GM23248 (cell line): ENCODE data around the gene GAB3. TPM values are rescaled to one million over a fixed set of nuclear protein-coding genes. Genes with fewer than 3 reads are reported as not detected.

Experiments
- DNase-seq: peaks from one replicate; pipeline ENCODE4 v3.0.0-alpha.2; 2015
- H2AFZ ChIP-seq: fragments of 200-600 bp; sonication (generic); 2 replicates; pipeline ENCODE4 v1.6.1; 2016; ENCODE audit warnings: antibody characterized with exemption
- H3F3A ChIP-seq: fragments of 200-600 bp; sonication (generic); 2 replicates; pipeline ENCODE4 v1.6.1; 2016; ENCODE audit warnings: mild to moderate bottlenecking, antibody characterized with exemption, mixed run types; ENCODE audit not compliant: insufficient read depth
- H3K27ac ChIP-seq: fragments of 200-600 bp; sonication (generic); 2 replicates; pipeline ENCODE4 v1.5.1; 2016; ENCODE audit warnings: mild to moderate bottlenecking
- H3K27me3 ChIP-seq: fragments of 200-600 bp; sonication (generic); replicated peaks from 2 replicates; pipeline ENCODE4 v1.6.1; 2016; ENCODE audit warnings: mild to moderate bottlenecking; ENCODE audit not compliant: insufficient read depth
- H3K36me3 ChIP-seq: fragments of 200-600 bp; sonication (generic); 2 replicates; pipeline ENCODE4 v1.6.1; 2016; ENCODE audit warnings: low read depth, mild to moderate bottlenecking
- H3K4me1 ChIP-seq: fragments of 200-600 bp; sonication (generic); 2 replicates; pipeline ENCODE4 v1.6.1; 2016; ENCODE audit warnings: mild to moderate bottlenecking; ENCODE audit not compliant: insufficient read depth
- H3K4me2 ChIP-seq: fragments of 200-600 bp; sonication (generic); one replicate; pipeline ENCODE4 v1.6.1; 2016; ENCODE audit warnings: mild to moderate bottlenecking; ENCODE audit not compliant: unreplicated experiment
- H3K4me3 ChIP-seq: fragments of 200-600 bp; sonication (generic); 2 replicates; pipeline ENCODE4 v1.5.1; 2016; ENCODE audit warnings: mild to moderate bottlenecking
- H3K79me2 ChIP-seq: fragments of 200-600 bp; sonication (generic); 2 replicates; pipeline ENCODE4 v1.6.1; 2016; ENCODE audit warnings: mild to moderate bottlenecking; ENCODE audit not compliant: insufficient read depth
- H3K9ac ChIP-seq: fragments of 200-600 bp; sonication (generic); 2 replicates; pipeline ENCODE4 v1.6.1; 2016; ENCODE audit warnings: mild to moderate bottlenecking
- H3K9me2 ChIP-seq: fragments of 200-600 bp; sonication (generic); 2 replicates; pipeline ENCODE4 v1.6.1; 2016; ENCODE audit warnings: mixed run types, mild to moderate bottlenecking, moderate library complexity; ENCODE audit not compliant: insufficient read depth
- H3K9me3 ChIP-seq: fragments of 200-600 bp; sonication (generic); one replicate; pipeline ENCODE4 v1.6.1; 2017; ENCODE audit warnings: low read depth
- H4K20me1 ChIP-seq: fragments of 200-600 bp; sonication (generic); 2 replicates; pipeline ENCODE4 v1.6.0; 2016; ENCODE audit not compliant: insufficient read depth
- EZH2 ChIP-seq: fragments of 200-600 bp; sonication (generic); IDR thresholded peaks from 2 replicates; pipeline ENCODE4 v1.6.1; 2018; ENCODE audit warnings: antibody characterized with exemption, mild to moderate bottlenecking; ENCODE audit not compliant: insufficient read depth, poor library complexity, severe bottlenecking
- EZH2phosphoT487 ChIP-seq: fragments of 200-600 bp; sonication (generic); IDR thresholded peaks from 2 replicates; pipeline ENCODE4 v1.6.1; 2018; ENCODE audit warnings: antibody characterized with exemption, moderate library complexity, mild to moderate bottlenecking, low read depth; ENCODE audit not compliant: insufficient read depth
- WGBS, 2 experiments: methylation state at CpG; one replicate each; pipeline ENCODE4 v1.1.6; 2015 to 2017; ENCODE audit warnings: low lambda C conversion rate in 2 of 2, low coverage in 1 of 2; ENCODE audit errors: missing lambda C conversion rate in 2 of 2; 5-methylcytosine and 5-hydroxymethylcytosine counted together
- in situ Hi-C: fragments of 300-500 bp; cut with MboI; formaldehyde crosslinking; loops from 2 replicates; pipeline ENCODE4 v1.15.0; 2020
- polyA plus RNA-seq: library from polyadenylated mRNA; unstranded; fragments of >200 nt; fragmentation: Nextera tagmentation; extraction: Ambion mirVana; gene quantifications from 2 replicates; pipeline ENCODE4 v1.2.1, GENCODE V29; 2016
- total RNA-seq: library from RNA; depleted of rRNA; stranded (reverse); fragments of >200 nt; shearing (Covaris generic); gene quantifications from 2 replicates; pipeline ENCODE4 v1.2.3, GENCODE V29; 2014

The GAB3 gene
- total and polyA plus RNA-seq, 2 experiments from 2014 or later, result 0.76 to 1.0 TPM

DNA sequence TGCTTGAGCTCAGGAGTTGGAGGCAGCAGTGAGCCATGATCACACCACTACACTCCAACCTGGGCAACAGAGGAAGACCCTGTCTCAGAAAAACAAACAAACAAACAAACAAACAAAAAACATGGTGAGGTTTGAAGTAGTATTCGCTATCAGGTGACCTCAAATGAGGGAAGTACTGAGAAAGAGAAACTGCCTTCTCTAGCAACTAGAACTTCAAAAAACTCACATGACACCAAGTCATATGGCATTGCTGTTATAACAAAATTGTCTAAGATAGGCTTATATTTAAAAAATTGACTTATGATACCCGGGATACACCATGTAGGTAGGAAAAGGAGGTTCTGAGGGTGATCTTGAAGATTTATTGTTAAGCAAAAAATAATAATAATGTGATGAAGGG lies 44.1 kb upstream of the GAB3 start:
- no peak overlapping the region for H3K27ac ChIP-seq
- 92 to 93% methylated on average over 2 of the region's 2 CpGs for WGBS, 2 experiments
- peaks cover 10% of the 10 kb centered on the region for H3K4me1 ChIP-seq
- H3K9me3 ChIP-seq, result no peaks in the 10 kb centered on the region
- no peaks in the 10 kb centered on the region for H4K20me1 ChIP-seq
- no peaks in the 10 kb centered on the region for H3K27me3 ChIP-seq
- H3K79me2 ChIP-seq, result no peaks in the 10 kb centered on the region
- no peak overlapping the region for H3K4me3 ChIP-seq
- H3K9me2 ChIP-seq, result no peaks in the 10 kb centered on the region
- no peak overlapping the region for H3K4me2 ChIP-seq
- TF ChIP-seq EZH2 (no peak), EZH2phosphoT487 (no peak)
- peaks cover 10% of the 10 kb centered on the region; the same call in 1 of the 2 replicates for H3F3A ChIP-seq
- no peak overlapping the region for H3K9ac ChIP-seq
- no peak for DNase-seq
- in situ Hi-C loops, result no loop called here
- H3K36me3 ChIP-seq, result no peaks in the 10 kb centered on the region
- no peak overlapping the region for H2AFZ ChIP-seq

DNA sequence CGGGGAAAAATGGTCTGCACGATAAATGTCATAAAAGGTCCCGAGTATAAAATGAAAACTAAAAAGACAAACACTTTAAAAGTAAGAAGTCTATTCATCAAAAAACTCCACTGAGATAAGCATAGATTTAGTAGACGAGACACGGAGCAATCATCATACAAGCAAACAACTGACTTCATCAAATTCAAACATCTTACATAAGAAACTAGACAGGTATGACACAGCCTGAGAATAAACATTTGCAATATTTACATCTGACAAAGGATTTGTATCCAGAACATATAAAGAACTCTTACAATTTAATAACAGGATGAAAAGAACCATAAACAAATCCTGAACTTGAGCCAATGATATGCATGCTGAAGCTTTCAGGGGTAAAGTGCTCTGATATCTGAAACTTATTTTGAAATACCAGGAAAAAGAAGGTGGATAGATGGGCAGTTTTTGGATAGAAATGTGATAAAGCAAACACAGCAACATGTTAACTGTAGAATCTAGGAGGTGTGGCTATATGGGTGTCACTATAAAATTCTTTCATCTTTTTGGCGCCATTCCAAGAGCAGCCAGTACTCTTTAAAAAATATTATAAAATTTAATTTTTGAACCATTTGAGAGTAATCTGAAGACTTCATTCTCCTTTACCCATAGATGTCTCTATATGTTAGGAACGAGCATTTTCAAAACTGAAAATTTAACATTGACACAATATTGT lies 42.4 kb upstream of the GAB3 start:
- Histone ChIP-seq H3K4me1 (no peaks in the 10 kb centered on the region), H3K9me2 (no peaks in the 10 kb centered on the region), H3K79me2 (no peaks in the 10 kb centered on the region), H2AFZ (no peak overlapping the region), H3K36me3 (no peaks in the 10 kb centered on the region), H3K9me3 (no peaks in the 10 kb centered on the region), H3K4me2 (no peak overlapping the region), H4K20me1 (no peaks in the 10 kb centered on the region), H3K27me3 (no peaks in the 10 kb centered on the region), H3K27ac (no peak overlapping the region), H3K9ac (no peak overlapping the region), H3K4me3 (no peak overlapping the region), H3F3A (no peaks in the 10 kb centered on the region)
- 93 to 95% methylated on average over 7 of the region's 7 CpGs for WGBS, 2 experiments
- TF ChIP-seq EZH2phosphoT487 (no peak), EZH2 (no peak)
- no peak for DNase-seq
- in situ Hi-C loops, result no loop called here

DNA sequence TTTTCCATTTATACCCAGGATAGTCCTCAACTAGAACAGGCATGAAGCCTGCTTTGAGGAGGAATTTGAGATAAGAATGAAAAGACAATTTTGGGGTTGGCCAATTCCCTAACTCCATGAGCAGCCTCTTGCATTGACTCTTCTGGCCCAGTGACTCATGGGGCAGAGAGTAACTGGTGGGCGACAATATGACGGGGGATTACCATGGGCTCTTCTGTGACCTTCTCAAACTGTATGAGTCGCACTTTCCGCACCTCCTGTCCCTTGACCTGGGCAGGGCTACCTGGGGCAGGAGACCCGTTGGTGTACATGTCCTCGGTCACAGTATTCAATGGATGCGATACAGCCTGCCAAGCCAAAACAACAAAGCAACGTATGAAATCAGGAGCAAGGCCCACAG lies 41.1 kb upstream of the GAB3 start:
- H3K9me3 ChIP-seq, result no peaks in the 10 kb centered on the region
- DNase-seq, result no peak
- TF ChIP-seq EZH2phosphoT487 (no peak), EZH2 (no peak)
- no peaks in the 10 kb centered on the region for H3F3A ChIP-seq
- no peaks in the 10 kb centered on the region for H3K36me3 ChIP-seq
- H3K4me2 ChIP-seq, result no peak overlapping the region
- no peak overlapping the region for H3K4me3 ChIP-seq
- in situ Hi-C loops, result no loop called here
- H3K9me2 ChIP-seq, result no peaks in the 10 kb centered on the region
- no peak overlapping the region for H2AFZ ChIP-seq
- H3K27me3 ChIP-seq, result no peaks in the 10 kb centered on the region
- H3K9ac ChIP-seq, result no peak overlapping the region
- 98% methylated on average over 8 of the region's 8 CpGs; no CpG with 5 or more reads in 1 of the 2 experiments for WGBS, 2 experiments
- no peak overlapping the region for H3K27ac ChIP-seq
- no peaks in the 10 kb centered on the region for H3K79me2 ChIP-seq
- no peaks in the 10 kb centered on the region for H4K20me1 ChIP-seq
- no peaks in the 10 kb centered on the region for H3K4me1 ChIP-seq

DNA sequence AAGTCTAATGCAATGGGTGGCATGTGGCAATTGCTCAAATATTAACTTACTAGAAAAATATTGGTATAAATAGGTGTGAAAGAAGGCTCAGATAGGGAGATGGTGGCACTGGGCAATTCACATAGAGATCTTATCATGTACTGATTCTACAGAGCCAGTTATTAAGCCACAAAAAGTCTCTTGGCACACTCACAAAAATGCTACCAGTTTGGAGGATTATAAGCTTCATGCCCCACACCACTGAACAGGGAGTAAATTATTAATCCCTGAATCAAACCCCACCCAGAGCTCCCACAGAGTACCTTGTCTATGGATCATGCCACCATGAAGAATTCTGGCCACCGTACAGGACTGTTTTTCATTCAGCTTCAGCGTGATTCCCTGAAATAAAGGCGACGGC lies 40.6 kb upstream of the GAB3 start:
- no peak overlapping the region for H3K4me3 ChIP-seq
- in situ Hi-C loops, result no loop called here
- H3K79me2 ChIP-seq, result no peaks in the 10 kb centered on the region
- no peaks in the 10 kb centered on the region for H3K27me3 ChIP-seq
- no peaks in the 10 kb centered on the region for H3K36me3 ChIP-seq
- H3K9me2 ChIP-seq, result no peaks in the 10 kb centered on the region
- H4K20me1 ChIP-seq, result no peaks in the 10 kb centered on the region
- 70 to 75% methylated on average over 4 of the region's 4 CpGs for WGBS, 2 experiments
- no peak overlapping the region for H3K4me2 ChIP-seq
- no peaks in the 10 kb centered on the region for H3K9me3 ChIP-seq
- no peaks in the 10 kb centered on the region for H3F3A ChIP-seq
- no peak overlapping the region for H3K9ac ChIP-seq
- no peaks in the 10 kb centered on the region for H3K4me1 ChIP-seq
- DNase-seq, result no peak
- no peak overlapping the region for H3K27ac ChIP-seq
- no peak overlapping the region for H2AFZ ChIP-seq
- TF ChIP-seq EZH2, result no peak
- no peak for TF ChIP-seq EZH2phosphoT487
